HG03135 (cell line): Measurements from ENCODE around the gene ADCK1.
"Not testable (repeated sequence)": the region's sequence is repeated elsewhere in the genome, so short reads cannot be mapped to it uniquely, and the experiment has no call there.

Experiments
- ATAC-seq: cut with Tn5 transposase; IDR thresholded peaks from one replicate; pipeline ENCODE4 v1.9.1; 2021; ENCODE audit warnings: mild to moderate bottlenecking, moderate library complexity; ENCODE audit not compliant: unreplicated experiment

ADCK1 gene

DNA sequence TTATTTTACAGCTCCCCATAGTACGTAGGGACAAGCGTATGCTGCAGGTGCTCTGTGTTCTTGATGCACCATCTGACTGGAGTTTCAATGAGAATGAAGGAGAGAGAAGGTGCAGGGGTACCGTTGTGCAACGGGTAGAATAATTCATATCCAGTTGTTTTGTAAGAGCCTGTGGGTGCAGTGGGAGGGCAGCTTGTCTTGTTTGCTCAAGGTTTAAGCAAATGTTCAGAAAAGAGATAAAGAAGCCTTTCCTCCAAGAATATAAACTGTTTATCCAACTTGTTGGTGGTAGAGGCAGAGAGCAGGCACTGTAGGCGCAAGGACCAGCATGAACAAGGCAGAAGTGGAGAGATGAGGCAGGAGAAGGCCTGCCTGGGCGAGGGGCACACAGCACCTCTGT is 64.2 kb downstream of the ADCK1 start:
- no peak for ATAC-seq

DNA sequence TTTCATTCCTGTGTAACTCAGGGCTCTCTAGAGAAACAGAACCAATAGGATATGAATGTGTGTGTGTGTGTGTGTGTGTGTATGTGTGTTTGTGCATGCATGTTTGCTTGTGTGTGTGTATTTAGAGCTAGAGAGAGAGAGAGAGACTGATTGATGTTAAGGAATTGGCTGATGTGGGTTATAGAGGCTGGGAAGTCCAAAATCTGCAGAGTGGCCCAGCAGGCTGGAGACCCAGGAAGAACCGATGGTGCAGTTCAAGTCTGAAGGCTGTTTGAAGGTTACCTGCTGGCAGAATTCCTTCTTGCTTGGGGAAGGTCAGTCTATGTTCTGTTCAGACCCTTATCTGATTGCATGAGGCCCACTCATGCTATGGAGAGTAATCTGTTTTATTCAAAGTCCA is 64.7 kb downstream of the ADCK1 start:
- no peak for ATAC-seq

DNA sequence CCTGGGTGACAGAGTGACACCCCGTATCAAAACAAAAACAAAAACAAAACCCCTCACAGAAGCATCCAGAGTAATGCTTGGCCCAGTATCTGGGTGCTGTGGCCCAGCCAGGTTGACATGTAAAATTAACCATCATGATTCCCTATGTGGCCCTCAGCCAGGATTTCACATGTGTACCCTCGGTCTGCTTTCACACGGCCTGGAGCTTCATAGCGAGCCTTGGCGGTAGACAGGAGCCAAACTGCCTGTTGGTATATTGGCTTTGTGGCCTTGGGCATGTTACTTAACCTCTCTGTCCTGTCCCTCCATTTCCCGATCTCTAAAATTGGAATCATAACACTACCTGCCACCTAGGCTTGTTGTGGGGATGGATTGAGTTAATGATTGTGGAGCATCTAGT is 65.5 kb downstream of the ADCK1 start:
- no peak for ATAC-seq

DNA sequence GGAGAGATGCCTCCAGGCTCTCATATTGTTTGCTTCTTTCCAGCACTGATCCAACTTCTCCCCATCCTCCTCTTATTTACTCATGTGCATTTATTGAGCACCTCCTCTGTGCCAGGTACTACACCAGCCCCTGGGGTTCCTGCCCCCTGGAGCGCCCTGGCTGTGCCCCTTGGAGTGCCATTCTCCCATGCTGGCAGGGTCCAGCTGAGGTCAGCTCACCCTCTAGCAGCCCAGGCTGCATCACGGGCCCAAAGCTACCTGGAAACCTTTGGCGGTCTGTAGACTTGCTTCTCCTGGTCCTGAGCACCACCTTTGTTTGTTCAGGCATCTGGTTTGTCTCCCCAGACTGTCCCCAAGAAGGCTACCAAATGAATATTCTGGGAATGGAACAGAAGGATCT is 67.0 kb downstream of the ADCK1 start:
- ATAC-seq: no peak

DNA sequence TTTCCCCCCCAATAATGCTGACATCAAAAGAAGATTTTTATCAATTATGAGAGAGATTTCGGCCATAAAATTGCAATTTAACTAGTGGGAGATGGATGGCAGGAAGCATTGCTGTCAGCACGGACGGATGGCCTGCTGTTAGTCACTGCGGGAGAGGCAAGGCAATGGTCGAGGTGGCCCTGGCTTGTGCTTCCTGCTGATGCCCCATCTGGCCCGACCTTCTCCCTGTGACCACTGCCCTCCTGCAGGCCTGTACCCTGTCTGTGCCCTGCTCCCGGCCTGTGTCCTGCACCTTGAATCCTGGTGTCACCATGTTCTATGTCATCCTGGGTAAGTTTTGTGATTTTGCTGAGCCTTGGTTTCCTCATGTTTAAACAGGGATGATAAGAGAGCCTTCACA is 67.6 kb downstream of the ADCK1 start:
- no peak for ATAC-seq

DNA sequence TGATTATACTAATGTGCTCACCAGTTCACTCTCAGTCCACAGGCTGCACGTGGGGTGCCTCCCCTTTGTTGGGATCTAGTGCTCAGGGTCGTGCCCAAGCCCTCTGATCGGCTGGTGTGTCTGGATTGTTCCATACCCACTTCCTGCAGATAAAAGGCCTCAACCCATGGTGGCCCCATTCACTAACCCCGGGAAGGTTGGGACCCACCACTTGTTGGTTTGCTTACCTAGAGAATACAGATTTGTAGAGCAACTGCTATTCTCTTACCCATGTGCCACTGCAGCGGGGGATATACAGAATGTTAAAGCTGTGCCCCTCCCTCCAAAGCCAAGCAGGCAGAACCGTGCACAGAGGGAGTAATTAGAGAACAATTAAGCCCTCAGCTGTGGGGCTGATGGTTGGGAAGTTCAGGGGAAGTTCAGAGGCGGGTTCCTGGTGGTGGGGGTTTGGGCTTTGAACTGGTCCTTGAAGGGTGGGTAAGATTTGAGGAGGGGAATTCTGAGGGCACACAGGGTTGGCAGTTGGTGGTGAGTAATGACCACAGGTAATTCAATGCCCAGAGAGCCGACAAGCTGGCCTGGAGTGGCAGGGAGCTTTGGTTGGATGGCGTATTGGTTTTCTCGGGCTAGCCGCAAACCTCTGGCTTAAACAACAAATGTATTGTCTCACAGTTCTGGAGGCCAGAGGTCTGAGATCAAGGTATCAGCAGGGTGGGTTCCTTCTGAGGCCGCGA is 68.8 kb downstream of the ADCK1 start:
- no peak for ATAC-seq

DNA sequence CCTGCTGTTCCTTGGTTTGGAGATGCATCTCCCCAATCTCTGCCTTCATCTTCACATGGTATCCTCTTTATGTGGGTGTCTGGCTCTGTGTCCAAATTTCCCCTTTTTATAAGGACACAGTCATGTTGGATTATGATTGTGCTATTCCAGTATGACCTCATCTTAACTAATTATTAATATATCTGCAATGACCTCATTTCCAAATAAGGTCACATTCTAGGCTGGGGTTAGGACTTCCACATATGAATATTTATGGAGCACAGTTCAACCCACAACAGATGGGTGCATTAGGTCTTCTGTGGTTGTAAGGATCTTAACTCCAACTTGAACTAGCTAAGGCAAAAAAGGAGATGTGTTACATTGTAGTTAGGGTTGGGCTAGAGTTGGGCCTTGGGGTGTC is 69.4 kb downstream of the ADCK1 start:
- ATAC-seq: no peak

DNA sequence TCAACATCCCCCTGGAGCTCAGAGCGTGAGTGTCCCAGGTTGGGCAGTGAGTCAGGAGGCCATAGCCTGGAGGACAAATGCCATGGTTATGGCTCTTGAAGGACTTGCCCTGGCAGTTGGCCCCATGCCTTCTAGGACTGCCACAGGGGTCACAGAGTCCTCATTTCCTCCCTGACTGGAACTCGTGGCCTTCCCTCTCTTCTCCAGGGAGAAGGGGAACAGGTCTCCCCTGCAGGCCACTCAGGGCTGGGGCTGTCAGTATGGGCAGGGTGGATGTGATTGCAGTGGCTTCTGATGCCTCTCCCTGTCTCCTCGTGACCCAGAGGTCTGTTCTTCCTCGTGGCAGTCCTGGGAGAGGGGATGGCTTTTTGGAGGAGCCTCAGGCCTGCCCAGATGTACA is 70.7 kb downstream of the ADCK1 start:
- ATAC-seq: no peak

DNA sequence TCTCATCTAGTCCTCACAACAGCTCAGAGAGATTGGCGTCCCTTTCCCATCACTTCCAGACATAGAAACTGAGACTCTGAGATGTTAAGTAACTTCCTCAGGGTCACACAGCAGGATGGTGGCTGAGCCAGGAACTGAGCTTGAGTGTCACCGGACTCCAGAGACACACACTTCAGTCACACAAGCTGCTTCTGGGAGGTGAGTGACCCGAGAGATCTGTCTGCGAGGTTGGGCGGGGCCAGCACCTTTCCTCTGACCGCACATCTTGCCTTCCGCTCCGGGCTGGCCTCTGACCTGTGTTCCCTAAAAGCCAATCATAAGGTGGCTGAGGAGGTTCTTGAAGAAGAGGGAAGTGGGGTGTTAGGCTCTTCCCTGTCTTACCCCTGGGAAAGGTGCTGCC is 72.2 kb downstream of the ADCK1 start:
- ATAC-seq: no peak

DNA sequence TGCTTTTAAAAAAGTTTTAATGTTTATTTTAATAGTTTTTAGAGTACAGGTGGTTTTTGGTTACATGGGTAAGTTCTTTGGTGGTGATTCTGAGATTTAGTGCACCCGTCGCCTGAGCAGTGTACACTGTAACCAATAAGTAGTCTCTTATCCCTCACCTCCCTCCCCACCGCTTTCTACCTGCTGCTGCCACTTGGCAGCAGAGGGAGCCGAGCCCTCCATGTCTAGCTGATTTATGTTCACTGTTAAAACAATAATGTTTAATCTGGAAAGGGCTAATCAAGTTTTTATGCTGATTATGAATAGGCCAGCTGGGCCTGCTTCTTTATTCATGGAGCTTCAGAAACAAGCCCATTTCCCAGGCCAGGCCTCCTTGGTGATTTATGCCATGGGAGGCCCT is 73.1 kb downstream of the ADCK1 start:
- ATAC-seq: no peak

DNA sequence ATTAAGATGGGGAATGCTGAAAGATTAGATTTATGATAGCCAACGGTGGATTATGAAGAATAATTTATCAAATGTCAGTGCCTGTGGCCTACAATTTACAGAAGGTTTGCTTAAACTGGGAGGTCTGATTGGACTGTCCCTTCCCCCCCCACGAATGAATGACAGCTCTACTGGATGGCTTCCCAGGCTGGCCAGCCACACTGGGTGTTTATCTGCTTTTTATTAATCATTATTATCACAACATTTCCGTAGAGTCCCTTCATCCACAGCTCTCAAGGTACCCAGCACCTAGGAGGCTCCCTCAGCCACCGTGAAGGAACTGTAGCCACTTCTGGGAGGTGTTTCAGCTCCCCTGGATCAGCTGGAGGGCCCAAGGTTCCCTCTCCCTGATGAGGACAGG is 78.9 kb downstream of the ADCK1 start:
- no peak for ATAC-seq

DNA sequence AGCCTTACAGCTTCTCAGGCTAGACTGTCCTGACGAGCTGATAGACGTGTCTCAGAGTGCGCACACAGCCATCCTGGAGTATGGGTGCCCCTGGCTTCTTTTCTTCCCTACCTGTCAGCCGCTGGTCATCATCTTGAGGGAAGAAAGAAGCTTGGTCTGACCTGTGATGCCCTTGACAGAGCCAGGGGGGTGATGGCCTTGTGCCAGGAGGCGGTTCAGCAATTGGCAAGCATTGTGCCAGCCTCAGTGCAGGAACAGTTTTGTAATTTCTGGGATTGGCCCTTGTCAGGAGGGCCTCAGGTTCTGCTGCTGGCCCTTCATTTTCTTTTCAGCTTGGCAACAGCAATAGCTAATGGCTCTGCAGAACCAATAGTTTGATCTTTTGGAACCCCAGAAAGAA is 80.1 kb downstream of the ADCK1 start:
- no peak for ATAC-seq

DNA sequence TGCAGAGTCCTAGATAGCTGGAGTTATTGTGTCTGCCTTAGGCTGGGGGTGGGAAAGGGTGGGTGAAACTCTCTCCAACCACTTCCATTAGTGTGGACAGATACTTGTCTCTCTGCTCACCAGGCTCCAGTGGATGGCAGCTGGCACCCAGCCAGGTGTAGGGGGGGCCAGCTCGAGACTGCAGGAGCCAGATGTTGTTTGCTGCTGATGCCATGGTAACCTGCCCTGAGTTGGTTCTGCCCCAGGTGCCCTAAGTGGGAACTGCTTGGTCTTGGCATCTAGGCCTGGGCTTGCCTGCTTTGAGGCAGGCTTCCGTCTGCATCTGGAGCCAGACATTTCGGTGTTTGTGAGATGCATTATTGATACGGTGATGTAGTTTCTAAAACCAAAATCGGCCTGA is 82.2 kb downstream of the ADCK1 start:
- no peak for ATAC-seq

DNA sequence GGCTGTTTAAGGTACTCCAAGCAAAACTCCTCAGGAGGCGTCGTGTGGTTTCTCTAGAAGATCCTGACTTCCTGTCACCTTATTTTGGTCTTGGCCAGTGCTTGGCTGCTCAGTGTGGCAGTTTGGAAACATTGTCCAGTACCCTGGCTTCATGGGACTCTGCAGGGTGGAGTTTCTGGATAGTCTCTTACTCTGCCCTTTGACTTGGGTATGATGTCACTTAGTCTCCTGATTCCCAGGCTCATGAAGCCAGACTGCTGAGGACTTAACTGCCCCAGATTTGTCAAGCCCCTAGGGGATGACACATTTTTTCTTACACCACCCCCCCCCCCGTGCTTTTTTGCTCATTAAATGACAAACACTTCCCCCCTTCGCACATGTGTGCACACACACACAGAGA is 82.7 kb downstream of the ADCK1 start:
- no peak for ATAC-seq

DNA sequence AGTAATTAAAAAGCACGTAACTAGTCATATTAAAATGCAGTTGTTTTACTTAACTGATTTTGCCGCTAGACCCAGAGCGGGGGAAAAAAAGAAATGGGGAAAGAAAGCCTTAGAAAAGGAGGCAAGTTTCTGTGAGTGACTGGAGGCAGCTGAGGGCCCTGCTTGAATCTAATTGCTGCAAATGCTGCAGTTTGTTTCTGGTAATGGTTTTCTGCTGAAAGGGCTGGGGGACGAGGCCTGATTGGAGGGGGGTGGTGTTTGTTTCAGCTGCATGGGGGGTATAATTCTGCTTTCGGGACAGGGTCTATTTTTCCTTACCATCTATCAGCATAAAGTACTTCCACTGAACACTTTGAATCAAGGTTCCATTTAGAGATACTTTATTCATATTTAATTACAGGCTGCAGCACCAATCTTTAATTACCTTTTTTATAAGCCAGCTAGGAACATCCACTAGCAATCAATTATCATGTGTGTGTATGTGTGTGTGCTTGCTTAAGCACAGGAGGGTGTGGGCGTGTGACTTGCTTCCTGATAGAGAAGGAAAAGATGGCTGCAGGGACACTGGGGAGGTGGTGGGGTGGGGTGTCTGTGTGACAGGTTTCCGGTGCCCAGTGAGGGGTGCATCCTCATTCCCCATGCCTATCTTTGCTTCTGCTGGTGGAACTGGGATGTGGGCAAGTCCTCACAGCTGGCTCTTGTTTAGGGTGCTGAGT is 83.4 kb downstream of the ADCK1 start:
- ATAC-seq: no peak

DNA sequence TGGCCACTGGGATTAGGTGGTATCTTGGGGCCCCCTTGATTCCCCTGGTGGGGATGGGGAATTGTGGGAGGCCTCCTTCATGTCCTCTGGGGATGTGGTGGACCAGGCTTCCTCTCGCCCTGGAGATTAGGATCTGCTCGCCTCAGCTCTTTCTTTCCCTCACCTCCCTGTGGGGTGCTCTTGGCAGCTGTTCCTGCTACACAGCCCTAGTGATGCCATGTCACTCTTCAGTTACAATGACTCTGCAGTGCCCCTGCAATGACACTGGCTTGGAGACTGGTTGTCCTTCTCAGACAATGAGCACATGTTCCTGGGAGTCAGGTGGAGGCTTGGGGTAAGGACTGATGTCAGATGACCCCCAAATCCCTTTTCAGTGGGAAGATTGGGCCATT is 83.9 kb downstream of the ADCK1 start:
- no peak for ATAC-seq

DNA sequence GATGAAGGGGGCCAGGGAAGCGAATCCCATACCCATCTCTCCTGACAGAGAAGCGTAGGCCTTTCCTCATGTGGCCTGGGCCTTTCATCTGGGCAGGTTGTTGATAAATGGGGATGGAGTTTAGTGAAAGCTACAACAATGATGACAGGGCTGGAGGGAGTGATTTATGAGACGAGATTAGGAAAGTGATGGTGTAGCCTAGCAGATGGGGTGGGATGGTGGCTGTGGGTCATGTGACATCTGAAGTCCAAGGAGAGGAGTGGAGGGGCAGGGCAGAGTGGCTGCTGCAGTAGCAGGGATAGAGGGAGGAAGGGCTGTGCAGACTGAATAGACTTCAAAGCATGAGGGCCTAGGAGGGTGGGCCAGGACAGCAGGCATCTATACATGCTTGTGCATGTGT is 85.5 kb downstream of the ADCK1 start:
- ATAC-seq: no peak

DNA sequence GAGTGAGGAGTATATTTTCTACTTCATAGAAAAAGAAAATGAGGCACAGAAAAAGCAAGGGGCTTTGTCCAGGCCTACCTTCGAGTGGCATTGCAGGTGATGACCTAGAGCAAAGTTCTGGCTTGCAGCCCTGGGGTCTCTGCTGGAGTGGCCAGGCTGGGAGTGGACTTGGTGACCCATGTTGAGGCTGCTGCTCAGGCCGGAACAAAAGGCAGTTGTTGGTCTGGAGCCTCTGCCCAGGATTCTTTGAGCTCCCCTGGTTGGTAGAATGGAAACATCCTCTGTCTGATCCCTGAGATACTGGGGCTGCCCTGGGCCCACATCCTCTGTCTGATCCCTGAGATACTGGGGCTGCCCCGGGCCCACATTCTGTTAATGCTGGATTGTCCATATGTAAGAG is 86.1 kb downstream of the ADCK1 start:
- no peak for ATAC-seq

DNA sequence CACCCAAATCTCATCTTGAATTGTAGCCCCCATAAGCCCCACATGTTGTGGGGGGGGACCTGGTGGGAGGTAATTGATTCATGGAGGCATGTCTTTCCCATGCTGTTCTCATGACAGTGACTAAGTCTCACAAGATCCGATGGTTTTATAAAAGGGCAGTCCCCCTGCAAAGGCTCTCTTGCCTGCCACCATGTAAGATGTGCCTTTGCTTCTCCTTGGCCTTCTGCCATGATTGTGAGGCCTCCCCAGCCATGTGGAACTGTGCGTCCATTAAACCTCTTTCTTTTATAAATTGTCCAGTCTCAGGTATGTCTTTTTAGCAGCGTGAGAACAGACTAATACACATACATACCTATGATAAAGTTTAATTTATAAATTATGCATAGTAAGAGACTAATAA is 89.0 kb downstream of the ADCK1 start:
- not testable (repeated sequence) for ATAC-seq

DNA sequence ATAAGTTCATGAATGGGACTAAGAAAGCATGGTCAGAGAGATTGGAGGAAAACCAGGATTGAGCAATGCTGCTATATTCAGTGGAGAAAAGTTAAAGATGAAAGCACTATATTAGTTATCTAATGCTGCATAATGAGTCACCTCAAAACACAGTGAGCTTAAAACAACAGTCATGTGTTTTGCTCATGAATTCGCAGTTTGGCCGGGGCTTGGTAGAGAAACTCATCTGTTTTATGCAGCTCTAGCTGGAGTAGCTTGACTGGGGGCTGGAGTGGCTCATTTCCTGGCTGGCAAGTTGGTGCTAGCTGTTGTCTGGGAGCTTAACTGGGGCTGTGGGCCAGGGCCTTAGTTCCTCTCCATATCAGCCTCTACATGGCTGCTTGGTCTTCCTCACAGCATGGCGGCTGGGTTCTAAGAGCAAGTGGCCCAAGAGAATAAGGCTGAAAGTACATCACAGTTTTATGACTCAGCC is 90.1 kb downstream of the ADCK1 start:
- no peak for ATAC-seq

DNA sequence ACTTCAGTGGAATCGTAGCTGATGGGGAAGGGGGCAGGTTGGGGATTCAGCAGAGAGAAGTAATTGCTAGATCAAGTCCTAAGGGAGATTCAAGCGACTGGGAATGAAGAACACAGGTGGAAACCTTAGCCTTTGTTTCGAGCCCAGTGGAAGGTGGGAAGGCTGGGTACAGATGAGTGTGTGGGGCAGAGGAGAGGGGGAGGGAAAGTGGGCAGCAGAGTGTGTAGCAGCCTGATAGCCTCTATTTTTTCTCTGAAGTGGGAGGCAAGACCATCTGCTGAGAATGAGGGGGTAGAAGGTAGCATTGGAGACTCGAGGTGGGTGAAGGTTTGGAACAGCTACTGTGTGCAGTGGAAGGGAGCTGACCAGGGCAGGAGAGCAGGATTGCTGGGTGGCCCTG is 91.0 kb downstream of the ADCK1 start:
- ATAC-seq: no peak

DNA sequence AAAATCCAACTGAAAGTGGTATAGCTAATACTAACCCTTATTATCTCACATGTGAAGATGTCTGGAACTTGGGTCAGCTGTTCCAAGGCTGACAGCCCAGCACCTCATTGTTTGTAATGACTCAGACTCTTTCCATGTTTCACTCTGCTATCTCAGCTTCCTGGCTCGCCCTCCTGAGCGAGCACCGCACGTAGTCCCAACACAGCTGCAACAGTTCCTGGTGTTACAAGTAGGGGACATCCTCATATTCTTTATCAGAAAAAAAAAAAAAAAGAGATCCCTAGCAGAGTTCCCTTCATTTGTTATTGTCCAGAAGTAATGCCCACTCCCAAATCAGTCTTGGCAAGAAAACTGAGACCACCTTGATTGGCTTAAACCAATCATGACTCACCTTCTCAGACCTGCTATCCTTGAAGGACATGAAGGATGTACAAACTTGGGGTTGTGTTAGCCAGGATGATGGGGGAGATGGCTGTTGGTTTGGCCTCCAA is 92.5 kb downstream of the ADCK1 start:
- ATAC-seq: no peak
